Measurements from ENCODE around the gene LEAP2. TPM values are rescaled to one million over a fixed set of nuclear protein-coding genes. Genes with fewer than 3 reads are reported as not detected.

Gene LEAP2
- polyA plus RNA-seq, 2 donors, result 0.73 to 2.2 TPM

- peaks cover 0 to 3% of the 10 kb centered on the region in 2 donors for H3K9me3 ChIP-seq (ENCODE audit: control insufficient read depth in 2 of 2, insufficient read depth in 1 of 2, low read depth in 1 of 2, low read length in 1 of 2)
- H3K4me1 ChIP-seq (ENCODE audit: control insufficient read depth in 2 of 2, insufficient read depth in 2 of 2, low read length in 1 of 2), result peaks cover 0 to 11% of the 10 kb centered on the region in 2 donors
- 4% methylated on average over 62 to 78 of the region's 78 CpGs for WGBS, 2 donors
- H3K36me3 ChIP-seq (ENCODE audit: control insufficient read depth in 2 of 2, insufficient read depth in 2 of 2, low read length in 1 of 2), result no peaks in the 10 kb centered on the region
- peak within 1 kb of the TSS; percentile 57 to 85 for H3K4me3 ChIP-seq (ENCODE audit: low read depth in 1 of 2, low read length in 2 of 2)
- peak within 1 kb of the TSS; percentile 46 to 74 for H3K27ac ChIP-seq (ENCODE audit: low read depth in 2 of 2, low read length in 1 of 2)
- H3K27me3 ChIP-seq (ENCODE audit: control insufficient read depth in 1 of 2, insufficient read depth in 2 of 2, low read length in 2 of 2), result no peaks in the 10 kb centered on the region
Observed at GRCh38 chr5:132830436-132831094, 42.9 kb upstream of the LEAP2 start, which contains the start of gene SHROOM1. TSS of gene SHROOM1 (minus strand) at chr5:132830647. CDS start at chr5:132826140, 4,507 bp downstream.

DNA sequence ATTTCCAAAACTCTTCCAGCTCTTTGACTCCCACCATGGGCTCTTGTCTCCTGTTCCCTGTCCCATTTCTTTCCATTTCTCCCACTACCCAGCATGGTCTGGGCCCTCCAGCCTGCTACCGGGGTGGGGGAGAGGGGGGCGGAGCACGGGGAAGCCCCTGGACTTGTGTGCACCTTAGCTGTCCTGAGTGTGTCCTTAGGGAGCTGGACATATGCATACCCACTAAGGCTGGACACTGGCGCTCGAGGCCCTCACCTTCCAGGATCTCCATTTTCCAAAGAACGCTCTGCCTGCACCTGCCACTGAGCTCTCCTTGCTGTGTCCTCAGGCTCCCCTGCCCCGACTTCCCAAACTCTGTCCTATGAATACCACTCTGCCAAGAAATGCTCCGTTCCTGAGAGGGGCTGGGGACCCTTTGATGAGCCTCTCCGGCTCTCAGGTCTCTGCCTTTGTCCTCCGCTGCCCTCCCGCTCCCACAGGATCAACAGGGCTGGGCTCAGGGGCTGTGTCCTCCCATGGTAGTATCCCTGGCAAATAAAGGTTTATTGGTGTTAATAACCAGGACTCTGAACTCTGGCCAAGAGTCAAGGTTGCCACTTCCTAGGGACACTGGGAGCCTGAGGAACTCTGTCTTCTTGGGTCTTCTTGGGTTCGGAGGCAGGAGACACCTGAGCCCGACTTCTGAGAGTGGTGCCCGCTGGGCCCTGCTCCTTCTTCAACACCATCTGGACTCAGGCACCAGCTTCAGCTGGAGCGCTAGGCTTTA, 42.2 kb upstream of the LEAP2 start:
- Histone ChIP-seq H3K4me3 (ENCODE audit: low read depth in 1 of 2, low read length in 2 of 2) (peak overlapping the region in 1 of 2 donors; percentile 57), H3K4me1 (ENCODE audit: control insufficient read depth in 2 of 2, insufficient read depth in 2 of 2, low read length in 1 of 2) (peaks cover 0 to 5% of the 10 kb centered on the region in 2 donors), H3K27ac (ENCODE audit: low read depth in 2 of 2, low read length in 1 of 2) (peak overlapping the region in 1 of 2 donors; percentile 46), H3K9me3 (ENCODE audit: control insufficient read depth in 2 of 2, insufficient read depth in 1 of 2, low read depth in 1 of 2, low read length in 1 of 2) (peaks cover 0 to 3% of the 10 kb centered on the region in 2 donors), H3K36me3 (ENCODE audit: control insufficient read depth in 2 of 2, insufficient read depth in 2 of 2, low read length in 1 of 2) (no peaks in the 10 kb centered on the region), H3K27me3 (ENCODE audit: control insufficient read depth in 1 of 2, insufficient read depth in 2 of 2, low read length in 2 of 2) (no peaks in the 10 kb centered on the region)
- 80 to 89% methylated on average over 15 of the region's 15 CpGs for WGBS, 2 donors

DNA sequence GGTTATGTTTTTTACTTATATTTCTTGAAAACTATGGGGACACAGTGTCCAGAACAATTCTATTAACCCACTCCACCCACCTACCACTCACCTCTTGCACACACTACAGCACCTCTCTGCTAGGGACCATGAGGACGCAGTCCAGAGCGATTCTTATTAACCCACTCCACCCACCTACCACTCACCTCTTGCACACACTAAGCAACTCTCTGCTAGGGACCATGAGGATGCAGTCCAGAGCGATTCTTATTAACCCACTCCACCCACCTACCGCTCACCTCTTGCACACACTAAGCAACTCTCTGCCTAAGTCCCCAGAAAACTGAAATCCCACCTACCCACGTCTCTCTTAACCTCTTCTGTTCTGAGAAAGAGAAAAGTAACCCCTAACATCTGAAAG, 40.9 kb upstream of the LEAP2 start:
- WGBS, 2 donors, result 90 to 94% methylated on average over 5 of the region's 5 CpGs

DNA sequence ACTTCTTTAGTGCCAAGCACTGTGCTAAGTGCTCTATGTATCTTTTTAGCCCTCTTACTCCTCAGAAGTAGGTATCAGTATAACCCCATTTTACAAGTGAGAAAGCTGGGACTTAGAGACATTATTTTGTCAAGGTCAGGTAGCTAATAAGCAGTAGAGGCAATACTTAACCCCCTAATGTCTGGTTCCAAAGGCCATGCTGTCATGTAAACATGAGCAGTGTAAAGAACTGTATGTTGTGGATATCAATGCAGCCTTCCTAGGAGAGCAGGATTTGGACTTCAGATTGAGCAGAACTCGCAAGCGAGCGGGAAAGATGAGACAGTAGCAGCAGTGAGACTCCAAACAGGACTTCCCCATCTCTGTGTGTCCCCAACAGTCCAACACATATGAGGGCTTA, 39.4 kb upstream of the LEAP2 start:
- Histone ChIP-seq H3K4me1 (ENCODE audit: control insufficient read depth in 2 of 2, insufficient read depth in 2 of 2, low read length in 1 of 2) (peaks cover 0 to 5% of the 10 kb centered on the region in 2 donors), H3K9me3 (ENCODE audit: control insufficient read depth in 2 of 2, insufficient read depth in 1 of 2, low read depth in 1 of 2, low read length in 1 of 2) (no peaks in the 10 kb centered on the region), H3K27me3 (ENCODE audit: control insufficient read depth in 1 of 2, insufficient read depth in 2 of 2, low read length in 2 of 2) (no peaks in the 10 kb centered on the region), H3K27ac (ENCODE audit: low read depth in 2 of 2, low read length in 1 of 2) (no peak overlapping the region), H3K36me3 (ENCODE audit: control insufficient read depth in 2 of 2, insufficient read depth in 2 of 2, low read length in 1 of 2) (no peaks in the 10 kb centered on the region), H3K4me3 (ENCODE audit: low read depth in 1 of 2, low read length in 2 of 2) (no peak overlapping the region)
- WGBS, 2 donors, result 94 to 98% methylated on average over 3 of the region's 3 CpGs

More for the DNA sequence above, 40.9 kb upstream of the LEAP2 start:
- Histone ChIP-seq H3K27ac (ENCODE audit: low read depth in 2 of 2, low read length in 1 of 2) (no peak overlapping the region), H3K9me3 (ENCODE audit: control insufficient read depth in 2 of 2, insufficient read depth in 1 of 2, low read depth in 1 of 2, low read length in 1 of 2) (peaks cover 0 to 3% of the 10 kb centered on the region in 2 donors), H3K36me3 (ENCODE audit: control insufficient read depth in 2 of 2, insufficient read depth in 2 of 2, low read length in 1 of 2) (no peaks in the 10 kb centered on the region), H3K4me3 (ENCODE audit: low read depth in 1 of 2, low read length in 2 of 2) (no peak overlapping the region), H3K4me1 (ENCODE audit: control insufficient read depth in 2 of 2, insufficient read depth in 2 of 2, low read length in 1 of 2) (peaks cover 0 to 5% of the 10 kb centered on the region in 2 donors), H3K27me3 (ENCODE audit: control insufficient read depth in 1 of 2, insufficient read depth in 2 of 2, low read length in 2 of 2) (no peaks in the 10 kb centered on the region)

DNA sequence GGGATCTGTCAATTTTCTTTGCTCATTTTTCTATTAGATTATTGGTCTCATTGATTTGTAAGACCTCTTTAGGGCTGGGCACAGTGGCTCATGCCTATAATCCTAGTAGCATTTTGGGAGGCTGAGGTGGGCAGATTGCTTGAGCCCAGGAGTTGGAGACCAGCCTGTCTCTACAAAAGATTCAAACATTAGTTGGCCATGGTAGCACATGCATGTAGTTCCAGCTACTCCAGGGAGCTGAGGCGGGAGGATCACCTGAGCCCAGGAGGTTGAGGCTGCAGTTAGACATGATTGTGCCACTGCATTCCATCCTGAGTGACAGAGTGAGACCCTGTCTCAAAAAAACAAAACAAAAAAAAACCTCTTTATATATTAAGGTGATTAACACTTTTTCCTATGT, 36.6 kb upstream of the LEAP2 start:
- no peaks in the 10 kb centered on the region for H3K9me3 ChIP-seq (ENCODE audit: control insufficient read depth in 2 of 2, insufficient read depth in 1 of 2, low read depth in 1 of 2, low read length in 1 of 2)
- H3K36me3 ChIP-seq (ENCODE audit: control insufficient read depth in 2 of 2, insufficient read depth in 2 of 2, low read length in 1 of 2), result no peaks in the 10 kb centered on the region
- no peak overlapping the region for H3K4me3 ChIP-seq (ENCODE audit: low read depth in 1 of 2, low read length in 2 of 2)
- 98 to 100% methylated on average over 1 of the region's 1 CpG for WGBS, 2 donors
- peaks cover 0 to 6% of the 10 kb centered on the region in 2 donors for H3K4me1 ChIP-seq (ENCODE audit: control insufficient read depth in 2 of 2, insufficient read depth in 2 of 2, low read length in 1 of 2)
- H3K27me3 ChIP-seq (ENCODE audit: control insufficient read depth in 1 of 2, insufficient read depth in 2 of 2, low read length in 2 of 2), result no peaks in the 10 kb centered on the region
- H3K27ac ChIP-seq (ENCODE audit: low read depth in 2 of 2, low read length in 1 of 2), result no peak overlapping the region

DNA sequence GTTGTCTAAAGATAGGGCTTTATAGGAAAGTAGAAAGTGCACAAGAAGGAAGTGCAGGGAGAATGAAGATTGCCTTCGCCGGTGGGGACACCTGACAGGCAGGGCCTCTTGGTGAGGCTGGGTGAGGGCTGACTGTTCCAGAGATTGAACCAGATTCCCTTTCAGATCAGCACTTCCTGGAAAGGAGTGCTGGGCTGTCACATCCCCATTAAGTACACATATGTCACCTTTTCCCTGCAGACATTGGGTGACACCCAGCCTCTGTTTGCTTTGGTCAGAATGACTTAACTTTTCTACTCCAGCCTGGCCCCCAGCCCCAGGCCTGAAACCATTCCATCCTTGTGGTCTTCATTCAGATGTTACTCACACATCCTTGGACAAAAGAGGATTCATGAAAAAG, 35.6 kb upstream of the LEAP2 start:
- Histone ChIP-seq H3K36me3 (ENCODE audit: control insufficient read depth in 2 of 2, insufficient read depth in 2 of 2, low read length in 1 of 2) (no peaks in the 10 kb centered on the region), H3K27me3 (ENCODE audit: control insufficient read depth in 1 of 2, insufficient read depth in 2 of 2, low read length in 2 of 2) (no peaks in the 10 kb centered on the region), H3K27ac (ENCODE audit: low read depth in 2 of 2, low read length in 1 of 2) (no peak overlapping the region), H3K9me3 (ENCODE audit: control insufficient read depth in 2 of 2, insufficient read depth in 1 of 2, low read depth in 1 of 2, low read length in 1 of 2) (no peaks in the 10 kb centered on the region), H3K4me1 (ENCODE audit: control insufficient read depth in 2 of 2, insufficient read depth in 2 of 2, low read length in 1 of 2) (peaks cover 0 to 6% of the 10 kb centered on the region in 2 donors), H3K4me3 (ENCODE audit: low read depth in 1 of 2, low read length in 2 of 2) (no peak overlapping the region)
- 59 to 72% methylated on average over 2 of the region's 2 CpGs for WGBS, 2 donors

DNA sequence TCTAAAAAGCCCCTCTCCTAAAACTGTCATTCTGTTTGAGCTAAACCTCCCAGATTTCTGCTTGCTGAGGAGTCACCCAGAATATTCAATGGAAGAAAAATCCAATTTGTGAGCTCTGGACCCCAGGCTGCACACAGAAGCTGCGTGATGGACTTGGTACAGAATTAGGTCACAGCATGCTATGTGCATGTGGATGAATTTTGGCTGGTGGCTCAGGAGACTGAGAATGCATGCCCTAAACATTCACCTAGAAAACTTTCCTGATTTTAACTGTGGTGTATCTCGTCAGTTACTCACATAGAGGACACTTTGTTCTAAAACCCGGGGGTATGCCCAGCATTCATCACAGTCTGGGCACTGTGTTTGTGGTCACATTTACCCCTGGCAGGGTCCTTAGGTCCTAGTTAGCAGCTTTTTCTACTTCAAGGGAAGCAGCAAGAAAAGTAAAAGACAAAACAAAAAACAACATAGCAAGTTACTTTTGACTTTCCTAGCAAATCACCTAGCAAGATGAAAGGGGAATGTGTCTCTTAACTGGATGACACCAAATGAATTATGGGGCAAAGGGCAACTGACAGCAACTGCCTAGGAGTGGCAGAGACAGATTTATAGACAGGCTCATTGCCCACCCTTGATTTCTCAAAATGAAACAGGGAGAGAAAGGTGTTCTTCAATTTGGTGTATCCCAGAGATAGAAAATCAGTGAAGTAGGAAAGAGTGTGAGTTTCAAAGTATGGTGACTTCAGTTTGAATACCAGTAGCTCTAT, 34.8 kb upstream of the LEAP2 start:
- H3K27ac ChIP-seq (ENCODE audit: low read depth in 2 of 2, low read length in 1 of 2), result peak overlapping the region in 1 of 2 donors; percentile 73
- H3K9me3 ChIP-seq (ENCODE audit: control insufficient read depth in 2 of 2, insufficient read depth in 1 of 2, low read depth in 1 of 2, low read length in 1 of 2), result no peaks in the 10 kb centered on the region
- no peaks in the 10 kb centered on the region for H3K36me3 ChIP-seq (ENCODE audit: control insufficient read depth in 2 of 2, insufficient read depth in 2 of 2, low read length in 1 of 2)
- H3K4me1 ChIP-seq (ENCODE audit: control insufficient read depth in 2 of 2, insufficient read depth in 2 of 2, low read length in 1 of 2), result peaks cover 0 to 6% of the 10 kb centered on the region in 2 donors
- 55 to 87% methylated on average over 3 of the region's 3 CpGs for WGBS, 2 donors
- H3K4me3 ChIP-seq (ENCODE audit: low read depth in 1 of 2, low read length in 2 of 2), result no peak overlapping the region
- H3K27me3 ChIP-seq (ENCODE audit: control insufficient read depth in 1 of 2, insufficient read depth in 2 of 2, low read length in 2 of 2), result no peaks in the 10 kb centered on the region

GRCh38 chr5:132839426-132840301, 33.8 kb upstream of the LEAP2 start:
- Histone ChIP-seq H3K9me3 (ENCODE audit: control insufficient read depth in 2 of 2, insufficient read depth in 1 of 2, low read depth in 1 of 2, low read length in 1 of 2) (no peaks in the 10 kb centered on the region), H3K36me3 (ENCODE audit: control insufficient read depth in 2 of 2, insufficient read depth in 2 of 2, low read length in 1 of 2) (no peaks in the 10 kb centered on the region), H3K4me1 (ENCODE audit: control insufficient read depth in 2 of 2, insufficient read depth in 2 of 2, low read length in 1 of 2) (peaks cover 0 to 6% of the 10 kb centered on the region in 2 donors), H3K27ac (ENCODE audit: low read depth in 2 of 2, low read length in 1 of 2) (peak overlapping the region; percentile 73 to 93), H3K4me3 (ENCODE audit: low read depth in 1 of 2, low read length in 2 of 2) (no peak overlapping the region), H3K27me3 (ENCODE audit: control insufficient read depth in 1 of 2, insufficient read depth in 2 of 2, low read length in 2 of 2) (no peaks in the 10 kb centered on the region)
- 42 to 56% methylated on average over 8 of the region's 8 CpGs for WGBS, 2 donors

DNA sequence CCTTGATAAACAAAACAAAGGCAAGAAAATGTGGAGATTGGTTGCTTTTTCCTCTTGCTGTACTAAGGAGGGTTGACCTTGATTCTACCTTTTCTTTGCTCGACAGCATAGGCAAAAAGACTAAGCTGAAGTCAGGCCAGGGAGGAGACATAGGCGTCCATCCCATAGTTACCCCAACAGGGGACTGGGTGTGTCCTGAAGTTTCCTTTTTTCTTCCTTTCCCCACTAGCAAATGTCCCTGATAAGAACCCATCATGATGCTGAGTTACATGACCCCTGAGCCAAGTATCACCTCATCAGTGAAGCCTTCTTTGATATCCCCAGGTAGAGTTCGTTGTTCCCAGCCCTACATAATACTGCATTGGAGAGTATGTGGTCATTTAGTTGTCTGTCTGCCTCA, 33.2 kb upstream of the LEAP2 start:
- no peak overlapping the region for H3K4me3 ChIP-seq (ENCODE audit: low read depth in 1 of 2, low read length in 2 of 2)
- H3K9me3 ChIP-seq (ENCODE audit: control insufficient read depth in 2 of 2, insufficient read depth in 1 of 2, low read depth in 1 of 2, low read length in 1 of 2), result no peaks in the 10 kb centered on the region
- peak overlapping the region; percentile 73 to 93 for H3K27ac ChIP-seq (ENCODE audit: low read depth in 2 of 2, low read length in 1 of 2)

More for the DNA sequence above, 33.2 kb upstream of the LEAP2 start:
- 56 to 65% methylated on average over 3 of the region's 3 CpGs for WGBS, 2 donors
- Histone ChIP-seq H3K27me3 (ENCODE audit: control insufficient read depth in 1 of 2, insufficient read depth in 2 of 2, low read length in 2 of 2) (no peaks in the 10 kb centered on the region), H3K4me1 (ENCODE audit: control insufficient read depth in 2 of 2, insufficient read depth in 2 of 2, low read length in 1 of 2) (peaks cover 0 to 6% of the 10 kb centered on the region in 2 donors), H3K36me3 (ENCODE audit: control insufficient read depth in 2 of 2, insufficient read depth in 2 of 2, low read length in 1 of 2) (no peaks in the 10 kb centered on the region)
